Esophagus muscularis mucosa (tissue), 4 donors: ENCODE measurements around the gene HCFC1R1. TPM values are rescaled to one million over a fixed set of nuclear protein-coding genes. Genes with fewer than 3 reads are reported as not detected.

Experiments used
- DNase-seq: peaks from one replicate; pipeline ENCODE4 v3.0.0-alpha.2; 2017; ENCODE audit errors: extremely low spot score
- H3K27ac ChIP-seq, 4 donors: fragments of 200-600 bp; sonication (generic); replicated peaks in 1 of 4; 1 replicate in 3 of 4; 2 replicates in 1 of 4; pipeline ENCODE4 v1.5.1; 2016 to 2019; ENCODE audit warnings: mild to moderate bottlenecking in 1 of 4
- H3K27me3 ChIP-seq, 4 donors: fragments of 200-600 bp; sonication (generic); one replicate each; pipeline versions ENCODE4 v1.5.1 to v1.6.0; 2016 to 2019
- H3K36me3 ChIP-seq, 4 donors: fragments of 200-600 bp; sonication (generic); one replicate each; pipeline ENCODE4 v1.5.1; 2016 to 2019
- H3K4me1 ChIP-seq, 4 donors: fragments of 200-600 bp; sonication (generic); one replicate each; pipeline ENCODE4 v1.5.1; 2016 to 2019
- H3K4me3 ChIP-seq, 4 donors: fragments of 200-600 bp; sonication (generic); 1 replicate in 2 of 4; 2 replicates in 2 of 4; pipeline ENCODE4 v1.5.1; 2016 to 2019; ENCODE audit warnings: mild to moderate bottlenecking in 4 of 4, moderate library complexity in 1 of 4
- H3K9me3 ChIP-seq, 4 donors: fragments of 200-600 bp; sonication (generic); 1 replicate in 3 of 4; 2 replicates in 1 of 4; pipeline ENCODE4 v1.5.1; 2016 to 2019
- CTCF ChIP-seq, 3 experiments: fragments of 200-600 bp in 2 of 3; fragments of 450-650 bp in 1 of 3; sonication (generic) in 2 of 3; IDR thresholded peaks; one replicate each; pipeline ENCODE4 v1.5.1; 2017 to 2019; ENCODE audit warnings: antibody characterized with exemption in 3 of 3, mild to moderate bottlenecking in 2 of 3, moderate library complexity in 1 of 3
- EP300 ChIP-seq: sonication (generic); formaldehyde crosslinking; IDR thresholded peaks from one replicate; pipeline ENCODE4 v1.6.1; 2017; ENCODE audit warnings: antibody characterized with exemption
- POLR2A ChIP-seq: fragments of 450-650 bp; IDR thresholded peaks from one replicate; pipeline ENCODE4 v1.6.1; 2017; ENCODE audit warnings: antibody characterized with exemption, moderate library complexity, mild to moderate bottlenecking, low read depth
- POLR2AphosphoS5 ChIP-seq, 2 donors: sonication (generic); formaldehyde crosslinking; IDR thresholded peaks; one replicate each; pipeline ENCODE4 v1.6.1; 2017; ENCODE audit warnings: antibody characterized with exemption in 2 of 2
- WGBS: methylation state at CpG from one replicate; pipeline ENCODE4 v1.1.5; 2018; 5-methylcytosine and 5-hydroxymethylcytosine counted together
- intact Hi-C: fragments of 100-400 bp; cut with DNase I; formaldehyde crosslinking; loops from one replicate; pipeline ENCODE4 v1.15.1; 2023
- total RNA-seq, 4 donors: library from RNA; depleted of rRNA; stranded (reverse); fragments of >200 nt; gene quantifications; one replicate each; pipeline versions ENCODE4 v1.1.0 to v1.2.1, GENCODE V29; 2016

The HCFC1R1 gene
- total RNA-seq, 4 donors from 2014 or later, result 28.8 to 134 (median 72.2) TPM

DNA sequence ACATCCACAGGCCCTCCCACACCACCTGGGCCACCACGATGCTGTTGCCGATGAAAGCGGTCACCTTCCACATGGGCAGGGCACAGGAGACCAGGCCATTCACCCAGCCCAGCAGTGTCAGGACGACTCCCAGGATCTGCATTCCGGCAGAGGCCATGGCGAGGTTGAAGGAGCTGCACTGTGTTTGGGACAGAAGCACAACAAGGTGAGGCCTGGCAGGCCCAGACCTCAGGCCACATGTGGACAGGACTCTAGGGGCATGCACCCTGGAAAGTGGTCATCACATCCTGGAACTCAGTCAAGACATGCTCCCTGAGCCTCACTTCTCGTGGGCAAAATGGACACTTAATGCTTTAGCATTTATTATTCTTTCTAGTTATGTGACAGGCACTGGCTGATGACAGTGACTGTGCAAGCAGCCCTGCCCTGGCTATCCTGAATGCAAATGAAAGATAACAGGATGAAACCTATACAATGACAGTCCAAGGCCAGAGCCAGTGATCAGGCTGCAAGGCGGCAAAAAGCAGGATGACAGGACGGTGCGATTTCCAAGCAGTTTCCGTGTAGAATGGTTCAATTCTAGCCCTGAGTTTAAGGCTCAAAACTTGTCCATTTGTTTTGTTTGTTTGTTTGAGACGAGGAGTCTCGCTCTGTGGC, 7.7 kb downstream of the HCFC1R1 start:
- no peak for DNase-seq
- Histone ChIP-seq H3K27me3 (peaks cover 0 to 69% (median 36%) of the 10 kb centered on the region in 4 donors), H3K36me3 (no peaks in the 10 kb centered on the region), H3K4me3 (no peak overlapping the region), H3K9me3 (no peaks in the 10 kb centered on the region), H3K27ac (no peak overlapping the region), H3K4me1 (peaks cover 12 to 28% (median 24%) of the 10 kb centered on the region in 4 donors)
- intact Hi-C loops, result no loop called here
- WGBS, result 92% methylated on average over 7 of the region's 13 CpGs
- TF ChIP-seq EP300 (no peak), POLR2AphosphoS5 (IDR thresholded peaks at IDR 0.05) (no peak), CTCF (IDR thresholded peaks at IDR 0.05) (no peak)

DNA sequence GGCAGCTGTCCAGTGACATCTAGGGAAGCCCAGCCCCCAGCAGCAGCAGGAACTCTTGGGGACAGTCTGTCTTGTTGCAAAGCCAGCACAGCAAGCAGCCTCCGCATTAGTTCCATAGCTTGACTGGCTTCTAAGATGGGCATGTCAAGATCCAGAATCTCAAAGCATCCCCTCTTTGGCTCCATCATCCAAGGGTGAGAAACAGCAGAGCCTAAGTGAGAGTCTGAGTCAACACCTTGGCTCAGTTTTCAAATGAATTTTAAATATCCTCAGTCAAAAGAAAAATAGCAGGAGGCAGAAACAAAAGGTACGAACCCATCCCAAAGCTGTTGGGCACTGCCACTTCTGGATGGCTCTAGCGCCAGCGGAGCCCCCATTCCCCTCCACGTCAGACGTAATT, 8.8 kb downstream of the HCFC1R1 start:
- H3K4me3 ChIP-seq, result no peak overlapping the region
- no peak for DNase-seq
- no peaks in the 10 kb centered on the region for H3K9me3 ChIP-seq
- no peak overlapping the region for H3K27ac ChIP-seq
- peaks cover 0 to 79% (median 36%) of the 10 kb centered on the region in 4 donors for H3K27me3 ChIP-seq
- no peaks in the 10 kb centered on the region for H3K36me3 ChIP-seq
- TF ChIP-seq CTCF (IDR thresholded peaks at IDR 0.05), result no peak
- no peak for TF ChIP-seq POLR2A
- 72% methylated on average over 6 of the region's 6 CpGs for WGBS
- intact Hi-C loops, result no loop called here
- peaks cover 11 to 18% (median 15%) of the 10 kb centered on the region in 4 donors for H3K4me1 ChIP-seq

- WGBS, result 57% methylated on average over 6 of the region's 12 CpGs
- H3K36me3 ChIP-seq, result no peaks in the 10 kb centered on the region
- no peak for DNase-seq
- intact Hi-C loops, result no loop called here
- H3K9me3 ChIP-seq, result no peaks in the 10 kb centered on the region
- H3K27me3 ChIP-seq, result peaks cover 0 to 85% (median 36%) of the 10 kb centered on the region in 4 donors
- no peak for TF ChIP-seq POLR2A
- TF ChIP-seq CTCF (IDR thresholded peaks at IDR 0.05), result no peak
- TF ChIP-seq POLR2AphosphoS5 (IDR thresholded peaks at IDR 0.05), result no peak
- TF ChIP-seq EP300, result no peak
- peaks cover 4 to 10% (median 9%) of the 10 kb centered on the region in 4 donors for H3K4me1 ChIP-seq
- no peak overlapping the region for H3K4me3 ChIP-seq
- H3K27ac ChIP-seq, result no peak overlapping the region
These were observed 9.6 kb downstream of the HCFC1R1 start for GRCh38 chr16:3013998-3014690.

- intact Hi-C loops, result no loop called here
- Histone ChIP-seq H3K4me3 (no peak overlapping the region), H3K27me3 (peaks cover 0 to 85% (median 35%) of the 10 kb centered on the region in 4 donors), H3K27ac (no peak overlapping the region), H3K9me3 (no peaks in the 10 kb centered on the region), H3K4me1 (peaks cover 4 to 10% (median 9%) of the 10 kb centered on the region in 4 donors), H3K36me3 (no peaks in the 10 kb centered on the region)
- 54% methylated on average over 13 of the region's 27 CpGs for WGBS
- DNase-seq, result no peak
- TF ChIP-seq POLR2A (no peak), CTCF (IDR thresholded peaks at IDR 0.05) (no peak), EP300 (no peak), POLR2AphosphoS5 (IDR thresholded peaks at IDR 0.05) (no peak)
These were observed 10.2 kb downstream of the HCFC1R1 start for GRCh38 chr16:3013491-3013951.
